ENCODE data around the gene HERC2.

HERC2 gene

GRCh38 chr15:28094732-28095521 lies 227.1 kb downstream of the HERC2 start:
- DNase-seq, result peak; percentile 18 to 38

GRCh38 chr15:28093752-28094535 lies 228.0 kb downstream of the HERC2 start:
- DNase-seq, result no peak

DNA sequence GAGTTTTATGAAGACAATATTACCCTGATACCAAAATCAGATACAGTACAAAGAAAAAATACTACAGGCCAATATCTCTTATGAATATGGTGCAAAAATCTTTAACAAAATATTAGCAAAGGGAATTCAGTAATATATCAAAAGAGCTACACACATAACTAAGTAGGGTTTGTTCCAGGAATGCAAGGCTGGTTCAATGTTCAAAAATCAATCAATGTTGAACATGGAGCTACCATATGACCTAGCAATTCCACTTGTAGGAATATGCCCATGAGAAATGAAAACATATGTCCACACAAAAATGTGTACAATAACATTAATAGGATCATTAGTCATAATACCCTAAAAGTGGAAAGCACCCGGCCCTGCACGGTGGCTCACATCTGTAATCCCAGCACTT lies 230.7 kb downstream of the HERC2 start:
- no peak for DNase-seq

DNA sequence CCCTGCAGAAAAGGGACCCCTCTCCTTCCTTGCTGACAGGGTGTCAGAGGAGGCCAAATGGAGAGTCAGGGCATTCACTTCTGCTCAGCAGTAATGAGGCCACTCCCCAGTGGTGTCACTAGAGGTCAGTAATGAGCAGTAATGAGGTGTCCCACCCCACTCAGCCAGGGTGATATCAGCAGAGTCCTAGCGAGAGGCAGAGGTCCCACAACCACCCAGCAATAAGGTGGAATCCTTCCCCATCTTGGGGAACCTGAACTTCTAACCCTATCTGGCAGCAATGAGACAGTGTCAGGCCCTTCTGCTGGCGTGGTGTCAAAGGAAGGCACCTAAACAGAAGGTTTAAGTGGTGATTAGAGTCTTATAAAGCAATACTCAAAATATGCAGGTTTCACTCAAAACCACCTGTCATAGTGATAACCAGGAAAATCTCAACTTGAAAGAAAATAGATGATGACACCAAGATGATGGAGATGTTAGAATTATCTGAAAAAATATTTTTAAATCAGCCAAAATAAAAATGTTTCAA lies 235.7 kb downstream of the HERC2 start:
- DNase-seq, result peak; percentile 54 to 64

GRCh38 chr15:28085489-28086174 lies 236.3 kb downstream of the HERC2 start:
- DNase-seq, result no peak

DNA sequence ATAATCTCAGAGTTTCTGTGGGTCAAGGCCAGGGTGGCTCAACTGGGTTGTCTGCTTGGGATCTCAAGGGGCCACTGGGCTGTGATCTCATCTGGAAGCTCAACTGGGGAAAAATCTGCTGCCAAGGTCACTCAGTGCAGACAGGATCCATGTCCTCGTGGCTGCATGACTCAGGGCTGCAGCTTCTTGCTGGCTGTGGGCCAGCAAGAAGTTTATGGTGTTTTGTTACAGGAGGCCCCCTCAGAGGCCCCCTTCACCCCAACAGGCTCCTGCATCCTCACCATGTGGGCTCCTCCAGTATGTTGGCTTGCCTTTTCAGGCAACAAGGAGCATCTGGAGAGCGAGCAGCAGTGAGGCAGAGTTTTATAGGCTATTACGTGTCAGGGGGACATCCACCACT lies 237.4 kb downstream of the HERC2 start:
- no peak for DNase-seq

GRCh38 chr15:28082891-28083684 lies 238.9 kb downstream of the HERC2 start:
- DNase-seq, result no peak

GRCh38 chr15:28081594-28081993 lies 240.4 kb downstream of the HERC2 start:
- DNase-seq, result no peak

DNA sequence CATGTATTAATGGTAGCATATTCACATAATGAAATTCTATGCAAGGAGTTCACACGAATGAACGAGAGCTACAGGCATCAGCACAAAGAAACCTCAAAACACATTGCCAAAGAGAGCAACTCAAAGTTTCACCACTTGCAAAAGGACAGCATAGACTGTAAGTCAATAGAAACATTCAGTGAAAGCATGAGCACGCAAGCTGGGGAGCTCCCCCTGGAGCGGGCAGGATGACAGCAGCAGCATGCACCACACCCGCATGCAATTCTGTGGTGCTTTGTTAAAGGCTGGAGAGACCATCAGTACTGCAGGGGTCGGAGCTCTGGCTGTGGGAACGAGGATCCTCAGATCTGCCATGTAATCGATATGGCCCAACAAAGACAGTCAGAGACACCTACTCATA lies 241.6 kb downstream of the HERC2 start:
- no peak for DNase-seq

GRCh38 chr15:28079313-28079969 lies 242.5 kb downstream of the HERC2 start:
- DNase-seq, result no peak

DNA sequence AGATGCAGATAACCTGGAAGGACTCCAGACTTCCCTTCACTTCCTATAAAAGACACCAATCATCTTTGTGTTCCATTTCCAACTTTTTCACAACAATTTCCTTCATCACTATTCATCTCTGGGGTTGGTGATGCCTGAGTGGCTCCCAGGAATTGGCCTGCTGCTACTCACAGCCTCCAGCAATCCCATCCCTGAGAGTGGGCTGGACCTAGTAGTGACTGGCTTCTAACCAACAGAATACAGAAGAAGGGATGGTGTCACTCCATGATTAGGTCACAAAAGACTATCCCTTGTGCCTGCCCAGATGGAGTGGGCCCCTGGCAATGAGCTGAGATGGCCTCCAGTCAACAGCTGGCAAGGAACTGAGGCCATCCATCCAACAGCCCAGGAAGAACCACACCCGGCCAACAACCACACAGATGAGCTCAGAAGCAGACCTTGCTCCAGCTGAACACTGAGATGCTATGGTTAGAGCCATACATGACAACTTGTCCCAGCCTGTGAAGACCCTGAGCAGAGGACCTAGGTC lies 243.7 kb downstream of the HERC2 start:
- no peak for DNase-seq

- no peak for DNase-seq
These were observed 246.4 kb downstream of the HERC2 start for GRCh38 chr15:28075573-28075972.

- DNase-seq, result no peak
These were observed 253.0 kb downstream of the HERC2 start for GRCh38 chr15:28068930-28069329.

DNA sequence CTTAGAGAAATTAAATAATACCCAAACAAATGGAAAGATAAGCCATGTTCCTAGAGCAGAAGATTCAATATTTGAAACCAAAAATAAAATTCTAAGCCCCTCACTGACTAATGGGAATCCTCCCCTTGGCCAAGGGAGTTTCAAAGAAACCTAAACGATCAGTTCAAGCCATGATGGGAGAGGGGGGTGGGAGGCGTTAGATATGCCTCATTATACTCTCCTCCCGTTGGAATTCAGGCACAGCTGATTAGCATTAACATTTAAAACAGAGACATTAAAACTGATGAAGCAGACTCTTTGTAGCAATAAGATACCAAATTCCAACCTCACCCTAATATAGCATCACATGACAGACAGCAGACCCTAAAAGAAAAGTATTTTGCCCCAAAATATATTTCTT lies 255.7 kb downstream of the HERC2 start:
- no peak for DNase-seq

All from CD4-positive, alpha-beta T cell treated with Interferon alpha-2 for 1 hour (primary cell).